Neural cell (in vitro differentiated cells): ENCODE data around the gene LYPLA2. TPM values are rescaled to one million over a fixed set of nuclear protein-coding genes. Genes with fewer than 3 reads are reported as not detected.

Experiments used
- H2AFZ ChIP-seq: fragments of 200-600, 300-800 bp; sonication (generic), shearing (Covaris generic); 2 replicates; pipeline ENCODE4 v1.6.0; 2014; ENCODE audit warnings: low read depth, mild to moderate bottlenecking, antibody characterized with exemption, low read length, moderate library complexity
- H3F3A ChIP-seq: fragments of 200-600 bp; shearing (Covaris generic); 2 replicates; pipeline ENCODE4 v1.6.1; 2016; ENCODE audit warnings: mild to moderate bottlenecking, moderate library complexity, mixed read lengths, antibody characterized with exemption, low read length; ENCODE audit not compliant: insufficient read depth, poor library complexity, severe bottlenecking
- H3K27ac ChIP-seq: fragments of 200-600, 300-800 bp; sonication (generic), shearing (Covaris generic); 2 replicates; pipeline ENCODE4 v1.5.1; 2014; ENCODE audit warnings: mild to moderate bottlenecking, low read length, moderate library complexity
- H3K27me3 ChIP-seq: fragments of 300-800, 200-600 bp; sonication (generic), shearing (Covaris generic); 2 replicates; pipeline ENCODE4 v1.6.0; 2014; ENCODE audit warnings: mild to moderate bottlenecking, low read depth, low read length, moderate library complexity; ENCODE audit not compliant: insufficient read depth
- H3K36me3 ChIP-seq: fragments of 300-800, 200-600 bp; sonication (generic), shearing (Covaris generic); 2 replicates; pipeline ENCODE4 v1.5.1; 2014; ENCODE audit warnings: mild to moderate bottlenecking, antibody characterized with exemption, low read length, moderate library complexity; ENCODE audit not compliant: insufficient read depth
- H3K4me2 ChIP-seq: fragments of 300-800, 200-600 bp; sonication (generic), shearing (Covaris generic); 2 replicates; pipeline ENCODE4 v1.6.0; 2014; ENCODE audit warnings: mild to moderate bottlenecking, low read length
- H3K4me3 ChIP-seq: fragments of 300-800, 200-600 bp; sonication (generic), shearing (Covaris generic); 2 replicates; pipeline ENCODE4 v1.5.1; 2014; ENCODE audit warnings: mild to moderate bottlenecking, low read length, moderate library complexity
- H3K79me2 ChIP-seq: fragments of 200-600 bp; shearing (Covaris generic); replicated peaks from 2 replicates; pipeline ENCODE4 v1.6.0; 2014; ENCODE audit warnings: mild to moderate bottlenecking, low read length, moderate library complexity; ENCODE audit not compliant: insufficient read depth
- H3K9ac ChIP-seq: fragments of 300-800, 200-600 bp; sonication (generic), shearing (Covaris generic); 2 replicates; pipeline ENCODE4 v1.6.1; 2016; ENCODE audit warnings: mild to moderate bottlenecking, low read length, mixed read lengths
- H3K9me2 ChIP-seq: fragments of 200-600 bp; shearing (Covaris generic); 2 replicates; pipeline ENCODE4 v1.6.1; 2016; ENCODE audit warnings: mild to moderate bottlenecking, low read length, mixed read lengths; ENCODE audit not compliant: insufficient read depth
- H3K9me3 ChIP-seq: fragments of 200-600, 300-800 bp; sonication (generic), shearing (Covaris generic); 2 replicates; pipeline ENCODE4 v1.6.1; 2016; ENCODE audit warnings: mild to moderate bottlenecking, mixed run types, low read length, moderate library complexity, mixed read lengths
- H4K20me1 ChIP-seq: fragments of 200-600 bp; shearing (Covaris generic); 2 replicates; pipeline ENCODE4 v1.6.1; 2016; ENCODE audit warnings: mild to moderate bottlenecking, mixed run types; ENCODE audit not compliant: insufficient read depth
- EP300 ChIP-seq: fragments of 450-650 bp; conservative IDR thresholded peaks from 2 replicates; pipeline ENCODE4 v1.6.1; 2014; ENCODE audit warnings: antibody characterized with exemption, mild to moderate bottlenecking, moderate library complexity; ENCODE audit not compliant: poor library complexity, severe bottlenecking
- EZH2 ChIP-seq: fragments of 200-600, 300-800 bp; shearing (Covaris generic), sonication (generic); IDR thresholded peaks from 2 replicates; pipeline ENCODE4 v1.6.1; 2014; ENCODE audit warnings: antibody characterized with exemption, low read length, borderline replicate concordance, mild to moderate bottlenecking; ENCODE audit not compliant: insufficient read depth, poor library complexity, severe bottlenecking
- MXI1 ChIP-seq: fragments of 450-650 bp; conservative IDR thresholded peaks from 2 replicates; pipeline ENCODE4 v1.6.1; 2014; ENCODE audit warnings: antibody characterized with exemption, mild to moderate bottlenecking; ENCODE audit not compliant: poor library complexity, severe bottlenecking
- POLR2AphosphoS5 ChIP-seq: IDR thresholded peaks from 2 replicates; pipeline ENCODE4 v1.6.1; 2012
- RAD21 ChIP-seq: fragments of 450-650 bp; conservative IDR thresholded peaks from 2 replicates; pipeline ENCODE4 v1.6.1; 2014; ENCODE audit warnings: antibody characterized with exemption, mild to moderate bottlenecking, moderate library complexity
- REST ChIP-seq: IDR thresholded peaks from 2 replicates; pipeline ENCODE4 v1.6.1; 2012; ENCODE audit warnings: borderline replicate concordance
- SMC3 ChIP-seq: fragments of 450-650 bp; conservative IDR thresholded peaks from 2 replicates; pipeline ENCODE4 v1.6.1; 2014; ENCODE audit warnings: antibody characterized with exemption, mild to moderate bottlenecking, moderate library complexity; ENCODE audit not compliant: poor library complexity
- TAF1 ChIP-seq: IDR thresholded peaks from 2 replicates; pipeline ENCODE4 v1.6.1; 2012; ENCODE audit warnings: low read depth
- polyA plus RNA-seq: library from polyadenylated mRNA; depleted of rRNA; stranded (reverse); fragments of >200 nt; gene quantifications from 2 replicates; pipeline ENCODE4 v1.2.3, GENCODE V29; 2014
- TF ChIP-seq, protein P1 (sequence below): fragments of 450-650 bp; IDR thresholded peaks from 2 replicates; pipeline ENCODE4 v1.5.1; 2014; ENCODE audit warnings: antibody characterized with exemption, mild to moderate bottlenecking, moderate library complexity; ENCODE audit not compliant: poor library complexity, severe bottlenecking

LYPLA2 gene
- polyA plus RNA-seq, 1 donor from 2014 or later = 107 TPM

- no peak overlapping the region for H3K4me3 ChIP-seq
- H3K79me2 ChIP-seq = no peaks in the 10 kb centered on the region
- no peaks in the 10 kb centered on the region for H4K20me1 ChIP-seq
- no peaks in the 10 kb centered on the region for H3K9me2 ChIP-seq
- no peaks in the 10 kb centered on the region for H3K36me3 ChIP-seq
- H3K4me2 ChIP-seq = no peak overlapping the region
- H3F3A ChIP-seq = no peaks in the 10 kb centered on the region
- H3K27me3 ChIP-seq = no peaks in the 10 kb centered on the region
- TF ChIP-seq SMC3 = no peak
- no peak for TF ChIP-seq TAF1
- no peak for TF ChIP-seq RAD21
- TF ChIP-seq REST = no peak
- TF ChIP-seq, protein P1, sequence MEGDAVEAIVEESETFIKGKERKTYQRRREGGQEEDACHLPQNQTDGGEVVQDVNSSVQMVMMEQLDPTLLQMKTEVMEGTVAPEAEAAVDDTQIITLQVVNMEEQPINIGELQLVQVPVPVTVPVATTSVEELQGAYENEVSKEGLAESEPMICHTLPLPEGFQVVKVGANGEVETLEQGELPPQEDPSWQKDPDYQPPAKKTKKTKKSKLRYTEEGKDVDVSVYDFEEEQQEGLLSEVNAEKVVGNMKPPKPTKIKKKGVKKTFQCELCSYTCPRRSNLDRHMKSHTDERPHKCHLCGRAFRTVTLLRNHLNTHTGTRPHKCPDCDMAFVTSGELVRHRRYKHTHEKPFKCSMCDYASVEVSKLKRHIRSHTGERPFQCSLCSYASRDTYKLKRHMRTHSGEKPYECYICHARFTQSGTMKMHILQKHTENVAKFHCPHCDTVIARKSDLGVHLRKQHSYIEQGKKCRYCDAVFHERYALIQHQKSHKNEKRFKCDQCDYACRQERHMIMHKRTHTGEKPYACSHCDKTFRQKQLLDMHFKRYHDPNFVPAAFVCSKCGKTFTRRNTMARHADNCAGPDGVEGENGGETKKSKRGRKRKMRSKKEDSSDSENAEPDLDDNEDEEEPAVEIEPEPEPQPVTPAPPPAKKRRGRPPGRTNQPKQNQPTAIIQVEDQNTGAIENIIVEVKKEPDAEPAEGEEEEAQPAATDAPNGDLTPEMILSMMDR = no peak
- TF ChIP-seq MXI1 = no peak
- TF ChIP-seq EP300 = no peak
- no peak for TF ChIP-seq POLR2AphosphoS5
- no peak for TF ChIP-seq EZH2
- H3K9ac ChIP-seq = no peak overlapping the region
- H3K9me3 ChIP-seq = no peaks in the 10 kb centered on the region
- H3K27ac ChIP-seq = no peak overlapping the region
- H2AFZ ChIP-seq = no peak overlapping the region
These were observed 12.7 kb downstream of the LYPLA2 start for GRCh38 chr1:23803674-23804073.

GRCh38 chr1:23804183-23804835 is 13.4 kb downstream of the LYPLA2 start:
- Histone ChIP-seq H3K27ac (no peak overlapping the region), H2AFZ (no peak overlapping the region), H3K4me2 (no peak overlapping the region), H3K9me2 (no peaks in the 10 kb centered on the region), H3K4me3 (no peak overlapping the region), H3K9me3 (no peaks in the 10 kb centered on the region), H3K79me2 (no peaks in the 10 kb centered on the region), H3K9ac (no peak overlapping the region), H3K27me3 (no peaks in the 10 kb centered on the region), H3F3A (no peaks in the 10 kb centered on the region), H3K36me3 (no peaks in the 10 kb centered on the region), H4K20me1 (no peaks in the 10 kb centered on the region)
- TF ChIP-seq SMC3 (no peak), REST (no peak), MXI1 (no peak), EZH2 (no peak), RAD21 (no peak)
